Kidney capillary endothelial cell (primary cell): ENCODE results near the gene KITLG.
"Not testable (repeated sequence)": the region's sequence is repeated elsewhere in the genome, so short reads cannot be mapped to it uniquely, and the experiment has no call there.

Experiments
- DNase-seq: peaks from one replicate; pipeline ENCODE4 v3.0.0-alpha.2; 2018; ENCODE audit warnings: low spot score

The KITLG gene

DNA sequence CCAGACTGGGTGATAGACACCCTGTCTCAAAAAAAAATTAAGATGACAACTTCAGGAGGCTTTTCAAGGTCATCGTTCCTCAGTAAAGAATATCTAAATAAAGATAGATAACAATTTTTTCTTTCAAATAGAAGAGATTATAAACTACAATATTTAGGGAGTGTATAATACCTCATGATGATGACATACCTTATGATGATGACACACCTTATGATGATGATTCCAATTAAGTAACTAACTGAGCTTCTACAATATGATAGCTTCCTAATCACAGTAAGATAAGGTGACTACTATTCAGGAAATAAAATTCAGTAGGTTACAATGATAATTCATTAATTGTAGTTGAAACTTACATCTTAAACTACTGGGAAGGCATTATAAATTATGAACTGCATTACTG lies 40.4 kb downstream of the KITLG start:
- DNase-seq = no peak

DNA sequence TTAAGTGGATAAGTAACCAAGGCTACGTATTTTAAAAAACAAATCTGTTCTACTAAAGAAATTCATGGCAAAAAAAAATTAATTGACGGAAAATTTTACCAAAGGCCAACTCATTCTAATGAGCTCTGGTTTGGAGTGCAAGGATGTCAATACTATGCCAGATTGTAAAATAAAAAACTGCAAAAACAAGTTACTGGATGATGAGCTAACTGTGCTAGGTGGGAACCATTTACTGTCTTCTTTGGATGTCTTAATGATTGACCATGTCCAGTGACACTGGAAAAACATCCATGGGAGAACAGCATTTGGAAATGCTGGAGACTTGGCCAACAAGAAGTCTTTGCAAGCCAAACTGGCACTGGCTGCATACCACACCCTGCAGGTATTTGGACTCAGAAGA lies 41.6 kb downstream of the KITLG start:
- DNase-seq = no peak

DNA sequence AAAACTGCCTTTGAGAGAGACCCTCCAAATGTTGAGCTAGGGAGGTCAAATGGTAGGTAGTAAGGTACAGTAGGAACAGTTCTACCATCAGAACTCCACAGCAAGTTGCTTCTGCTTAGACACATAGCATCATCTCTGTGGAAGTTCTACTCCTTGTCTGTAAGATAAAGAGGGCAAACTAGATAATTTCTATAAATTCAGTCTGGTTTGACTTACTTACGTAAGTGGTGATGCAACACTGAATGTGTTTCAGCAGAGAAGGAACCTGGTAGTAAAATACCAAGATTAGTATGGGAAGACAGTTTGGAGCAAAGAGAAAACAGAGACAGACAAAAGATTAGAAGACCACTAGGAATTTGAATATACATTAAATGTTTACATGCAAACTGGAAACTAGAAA lies 42.0 kb downstream of the KITLG start:
- DNase-seq = no peak

- no peak for DNase-seq
Observed at GRCh38 chr12:88530868-88531267, 49.4 kb downstream of the KITLG start.

DNA sequence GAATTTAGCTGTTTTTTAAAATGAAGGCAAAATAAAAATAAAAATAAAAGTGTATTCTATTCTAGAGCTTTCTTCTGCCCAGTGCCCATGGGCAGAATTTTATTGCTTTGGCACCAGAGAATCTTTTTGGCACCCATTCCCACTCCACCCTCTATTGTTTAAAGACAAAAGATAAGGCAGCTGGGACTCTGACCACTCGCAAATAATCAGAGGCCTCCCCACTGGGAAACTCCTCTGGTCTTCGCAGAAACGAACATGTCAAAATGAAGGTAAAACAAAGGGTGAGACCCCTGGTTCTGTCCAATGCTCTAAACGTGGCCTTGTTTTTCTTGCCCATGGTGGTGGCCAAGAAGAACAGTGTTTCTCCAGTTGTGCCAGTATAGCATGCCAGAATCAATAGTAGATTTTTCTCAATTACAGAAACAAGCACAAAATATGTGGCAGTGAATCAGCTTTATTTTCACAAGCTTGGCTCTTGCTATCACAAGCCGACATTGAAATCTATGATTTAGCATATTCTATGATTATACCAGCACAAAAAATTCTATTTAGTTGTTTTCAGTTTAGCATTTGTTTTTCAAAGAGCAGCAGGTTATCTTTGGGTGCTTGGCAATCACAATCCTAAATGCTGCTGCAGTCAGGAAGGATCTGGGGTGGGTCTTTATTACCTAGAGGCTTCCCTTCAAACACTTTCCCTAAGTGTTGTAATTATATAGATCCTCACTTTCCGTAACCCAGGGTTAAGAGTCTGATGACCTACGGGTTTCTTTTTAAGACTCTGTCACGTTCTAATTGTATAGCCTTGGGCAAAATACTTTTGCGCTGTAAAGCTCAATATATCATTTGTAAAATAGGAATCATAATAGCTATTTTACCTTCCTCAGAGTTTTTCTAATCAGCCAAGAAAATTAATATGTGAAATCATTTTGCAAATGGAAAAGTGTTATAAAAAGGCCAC lies 50.5 kb downstream of the KITLG start:
- no peak for DNase-seq

- no peak for DNase-seq
Observed at GRCh38 chr12:88522961-88523360, 57.3 kb downstream of the KITLG start.

GRCh38 chr12:88520436-88520820 lies 59.8 kb downstream of the KITLG start:
- DNase-seq = no peak

DNA sequence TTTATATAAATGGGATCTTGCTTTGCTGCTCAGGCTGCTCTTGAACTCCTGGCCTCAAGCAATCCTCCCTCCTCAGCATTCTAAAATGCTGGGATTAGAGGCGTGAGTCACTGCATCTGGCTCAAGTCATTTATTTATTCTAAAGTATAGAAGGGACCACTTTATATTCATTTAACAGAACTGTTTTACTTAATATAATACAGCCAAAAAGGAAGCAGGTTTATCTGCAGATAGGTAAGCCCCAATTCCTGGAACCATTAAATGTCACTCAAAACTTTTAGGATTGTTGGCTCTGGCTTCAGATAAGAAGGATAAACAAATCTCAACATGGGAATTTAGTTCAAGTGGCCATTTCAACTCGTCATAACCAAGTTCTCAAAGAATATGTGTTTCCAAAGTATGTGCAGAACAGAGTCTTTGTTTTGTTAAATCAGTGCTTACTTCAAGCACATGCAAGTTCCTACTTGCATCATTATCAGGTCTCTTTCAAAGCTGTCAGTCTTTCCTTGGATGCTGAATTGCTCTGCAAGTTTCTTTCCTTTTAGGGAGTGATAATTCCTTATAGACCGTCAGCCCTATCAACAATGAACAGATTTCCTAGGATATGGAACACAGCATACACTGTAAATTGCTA lies 60.4 kb downstream of the KITLG start:
- DNase-seq = no peak

GRCh38 chr12:88518863-88519403 lies 61.3 kb downstream of the KITLG start:
- no peak for DNase-seq

GRCh38 chr12:88516811-88517210 lies 63.5 kb downstream of the KITLG start:
- no peak for DNase-seq

GRCh38 chr12:88510843-88511242 lies 69.4 kb downstream of the KITLG start:
- DNase-seq = no peak

DNA sequence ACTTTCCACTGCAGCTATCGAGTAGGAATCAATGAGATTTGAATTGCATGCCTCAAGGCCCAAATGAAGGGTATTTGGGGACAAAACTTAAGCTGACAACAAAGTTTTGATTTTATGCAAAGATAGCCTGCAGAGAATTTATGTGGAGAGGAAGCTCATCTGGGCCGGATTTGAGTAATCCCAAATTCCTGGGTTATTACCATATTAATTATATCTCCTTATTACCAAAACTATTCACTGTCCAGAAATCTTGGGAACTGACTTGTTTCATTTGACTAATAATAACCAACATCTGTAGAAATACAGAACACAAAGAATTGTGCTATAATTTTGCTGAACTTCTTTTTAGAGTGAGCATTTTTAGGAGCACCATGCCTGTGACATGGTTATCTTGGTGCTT lies 70.4 kb downstream of the KITLG start:
- DNase-seq = no peak

- no peak for DNase-seq
Observed at GRCh38 chr12:88509347-88509746, 70.9 kb downstream of the KITLG start.

DNA sequence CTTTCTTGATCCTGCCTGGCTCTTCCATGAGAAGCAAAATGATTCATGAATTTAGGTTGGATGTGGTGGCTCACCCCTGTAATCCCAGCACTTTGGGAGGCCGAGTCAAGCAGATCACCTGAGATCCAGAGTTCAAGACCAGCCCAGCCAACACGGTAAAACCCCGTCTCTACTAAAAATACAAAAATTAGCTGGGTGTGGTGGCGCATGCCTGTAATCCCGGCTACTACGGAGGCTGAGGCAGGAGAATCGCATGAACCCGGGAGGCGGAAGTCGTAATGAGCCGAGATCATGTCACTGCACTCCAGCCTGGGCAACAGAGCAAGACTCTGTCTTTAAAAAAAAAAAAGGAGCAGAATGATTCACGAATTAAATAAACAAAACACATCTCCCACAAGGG lies 72.4 kb downstream of the KITLG start:
- not testable (repeated sequence) for DNase-seq

DNA sequence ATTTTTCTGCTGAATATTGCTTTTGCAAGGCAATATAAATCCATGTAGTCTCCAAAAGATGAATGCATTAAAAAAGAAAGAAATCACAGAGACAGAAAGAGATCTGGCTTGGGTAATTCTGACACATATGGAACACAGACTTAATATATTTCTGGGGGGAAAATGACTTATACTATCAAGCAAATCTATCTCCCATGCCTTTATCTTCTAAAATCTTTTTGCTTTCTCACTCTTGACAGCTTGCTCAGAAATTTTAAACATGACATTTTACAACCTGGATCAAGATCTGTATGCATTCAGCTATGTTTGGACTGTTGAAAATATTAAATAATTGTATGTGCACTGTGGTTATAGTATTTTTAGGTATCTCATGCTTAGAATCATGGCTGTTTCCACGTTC lies 73.0 kb downstream of the KITLG start:
- DNase-seq = no peak

GRCh38 chr12:88505696-88506095 lies 74.6 kb downstream of the KITLG start:
- DNase-seq = no peak

GRCh38 chr12:88503281-88503703 lies 77.0 kb downstream of the KITLG start:
- no peak for DNase-seq

- DNase-seq = no peak
Observed at GRCh38 chr12:88501972-88502938, 78.0 kb downstream of the KITLG start.

- DNase-seq = no peak
Observed at GRCh38 chr12:88496891-88497371, 83.3 kb downstream of the KITLG start.

DNA sequence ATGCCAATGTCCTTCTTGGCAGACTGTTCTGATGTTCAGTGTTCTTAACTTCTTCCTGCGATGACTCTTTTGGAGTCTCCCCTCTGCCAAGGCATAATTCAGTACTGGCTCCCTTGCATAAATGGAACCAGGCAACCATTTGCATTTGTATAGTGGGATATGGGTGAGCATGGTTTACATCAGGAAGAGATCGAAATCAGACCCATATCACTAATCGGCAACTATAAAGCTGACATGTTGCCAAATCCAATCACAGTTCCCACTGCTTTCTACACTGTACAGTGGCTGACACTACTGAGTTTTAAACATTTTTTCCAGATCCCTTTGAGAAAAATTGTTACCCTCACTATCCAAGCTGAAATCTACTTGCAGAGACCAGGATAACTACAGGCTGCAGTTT lies 83.8 kb downstream of the KITLG start:
- DNase-seq = no peak

GRCh38 chr12:88495031-88495430 lies 85.2 kb downstream of the KITLG start:
- DNase-seq = no peak

DNA sequence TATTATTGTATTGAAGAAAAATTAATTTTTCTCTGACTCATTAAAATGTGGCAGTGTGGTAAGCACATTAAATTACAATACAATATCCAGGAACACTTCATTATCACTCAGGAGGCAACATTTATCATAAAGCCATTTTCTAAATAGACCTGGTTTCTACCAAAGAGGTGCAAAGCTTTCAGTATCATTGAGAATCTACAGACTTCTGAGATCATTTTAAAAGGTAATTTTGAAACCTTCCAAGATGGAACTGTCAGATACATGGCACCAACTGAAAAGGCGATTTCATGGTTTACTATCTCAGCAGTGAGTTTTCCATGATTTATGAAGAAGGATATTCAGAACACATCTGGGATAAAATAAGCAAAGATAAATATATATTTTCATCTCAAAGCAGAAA lies 85.8 kb downstream of the KITLG start:
- no peak for DNase-seq
